A549 (cell line): ENCODE data around the gene ARMH1.

Experiments
- CEBPB ChIP-seq, 2 experiments: fragments of >200 bp in 1 of 2; sonication (Bioruptor Twin) in 1 of 2; formaldehyde crosslinking in 1 of 2; IDR thresholded peaks; 2 replicates each; pipeline ENCODE4 v1.6.1; 2012 to 2016
- EP300 ChIP-seq, 2 experiments: fragments of >200 bp; sonication (Bioruptor Twin); formaldehyde crosslinking; IDR thresholded peaks; 2 replicates in 1 of 2; 3 replicates in 1 of 2; pipeline ENCODE4 v1.6.1; 2016 to 2017
- HOXA7 ChIP-seq: fragments of 250-450 bp; sonication (Bioruptor Pico); IDR thresholded peaks from 2 replicates; pipeline ENCODE4 v1.5.0; 2020; ENCODE audit warnings: mild to moderate bottlenecking, moderate library complexity
- KDM5A ChIP-seq: fragments of 200-600 bp; sonication (generic); IDR thresholded peaks from 2 replicates; pipeline ENCODE4 v1.6.1; 2016; ENCODE audit warnings: antibody characterized with exemption, mild to moderate bottlenecking
- POLR2A ChIP-seq: IDR thresholded peaks from 2 replicates; pipeline ENCODE4 v1.6.1; 2012; ENCODE audit warnings: mild to moderate bottlenecking, low read length
- RAD21 ChIP-seq, 2 experiments: fragments of >200 bp in 1 of 2; sonication (Bioruptor Twin) in 1 of 2; formaldehyde crosslinking in 1 of 2; IDR thresholded peaks in 1 of 2; conservative IDR thresholded peaks in 1 of 2; 2 replicates in 1 of 2; 3 replicates in 1 of 2; pipeline ENCODE4 v1.6.1; 2012 to 2018; ENCODE audit warnings: inconsistent platforms in 1 of 2
- RARB ChIP-seq: fragments of 250-450 bp; sonication (Bioruptor Pico); IDR thresholded peaks from 2 replicates; pipeline ENCODE4 v1.8.0; 2021; ENCODE audit warnings: mild to moderate bottlenecking, moderate library complexity
- RFX5 ChIP-seq: fragments of 450-650 bp; IDR thresholded peaks from 2 replicates; pipeline ENCODE4 v1.7.1; 2014; ENCODE audit warnings: antibody characterized with exemption, mild to moderate bottlenecking, moderate library complexity
- TF ChIP-seq, protein P1 (sequence below): fragments of >200 bp; sonication (Bioruptor Twin); formaldehyde crosslinking; IDR thresholded peaks from 3 replicates; pipeline ENCODE4 v1.5.1; 2016
- TF ChIP-seq, protein P2 (sequence below): fragments of 200-600 bp; sonication (generic); IDR thresholded peaks from 2 replicates; pipeline ENCODE4 v1.6.1; 2016; ENCODE audit warnings: antibody characterized with exemption, mild to moderate bottlenecking, moderate library complexity

DNA sequence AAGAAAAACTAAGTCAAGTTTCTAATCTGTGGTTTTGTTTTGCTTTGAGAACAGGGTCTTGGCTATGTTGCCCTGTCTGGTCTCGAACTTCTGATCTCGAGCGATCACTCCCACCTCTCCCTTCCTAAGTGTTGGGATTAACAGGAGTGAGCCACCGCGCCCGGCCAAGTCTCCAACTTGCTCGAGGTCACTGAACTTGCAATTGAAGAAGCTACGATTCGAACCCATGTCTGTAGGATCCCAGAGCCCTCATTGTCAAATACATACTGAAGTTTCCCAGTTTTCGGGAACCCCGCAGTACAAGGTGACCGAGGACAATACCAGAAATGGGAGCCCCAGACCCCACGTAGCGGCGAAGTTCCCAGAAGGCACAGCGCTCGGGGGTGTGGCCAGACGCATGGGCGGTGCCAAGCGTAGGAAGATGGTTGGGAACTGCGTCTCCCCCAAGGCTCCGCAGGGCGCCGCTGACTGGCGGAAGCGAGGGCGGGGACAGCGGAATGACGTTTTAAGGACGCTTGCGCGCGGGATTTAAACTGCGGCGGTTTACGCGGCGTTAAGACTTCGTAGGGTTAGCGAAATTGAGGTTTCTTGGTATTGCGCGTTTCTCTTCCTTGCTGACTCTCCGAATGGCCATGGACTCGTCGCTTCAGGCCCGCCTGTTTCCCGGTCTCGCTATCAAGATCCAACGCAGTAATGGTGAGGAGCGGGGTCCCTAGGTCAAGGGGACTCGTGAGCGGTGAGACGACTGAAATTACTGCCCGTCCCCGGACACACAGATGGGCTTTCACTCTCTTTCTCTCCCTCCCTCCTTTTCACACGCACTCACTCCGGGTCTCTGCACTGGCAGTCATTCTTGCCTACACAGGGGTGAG lies 65.0 kb downstream of the ARMH1 start, which contains the start of gene KIF2C:
- TF ChIP-seq POLR2A: peak; percentile 71
- TF ChIP-seq, protein P1, sequence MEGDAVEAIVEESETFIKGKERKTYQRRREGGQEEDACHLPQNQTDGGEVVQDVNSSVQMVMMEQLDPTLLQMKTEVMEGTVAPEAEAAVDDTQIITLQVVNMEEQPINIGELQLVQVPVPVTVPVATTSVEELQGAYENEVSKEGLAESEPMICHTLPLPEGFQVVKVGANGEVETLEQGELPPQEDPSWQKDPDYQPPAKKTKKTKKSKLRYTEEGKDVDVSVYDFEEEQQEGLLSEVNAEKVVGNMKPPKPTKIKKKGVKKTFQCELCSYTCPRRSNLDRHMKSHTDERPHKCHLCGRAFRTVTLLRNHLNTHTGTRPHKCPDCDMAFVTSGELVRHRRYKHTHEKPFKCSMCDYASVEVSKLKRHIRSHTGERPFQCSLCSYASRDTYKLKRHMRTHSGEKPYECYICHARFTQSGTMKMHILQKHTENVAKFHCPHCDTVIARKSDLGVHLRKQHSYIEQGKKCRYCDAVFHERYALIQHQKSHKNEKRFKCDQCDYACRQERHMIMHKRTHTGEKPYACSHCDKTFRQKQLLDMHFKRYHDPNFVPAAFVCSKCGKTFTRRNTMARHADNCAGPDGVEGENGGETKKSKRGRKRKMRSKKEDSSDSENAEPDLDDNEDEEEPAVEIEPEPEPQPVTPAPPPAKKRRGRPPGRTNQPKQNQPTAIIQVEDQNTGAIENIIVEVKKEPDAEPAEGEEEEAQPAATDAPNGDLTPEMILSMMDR: no peak
- no peak for TF ChIP-seq RFX5
- TF ChIP-seq HOXA7 (CRISPR knock-in tag): no peak
- no peak for TF ChIP-seq RARB
- no peak for TF ChIP-seq RAD21 (conservative IDR thresholded peaks at IDR 0.05 in 1 of 2, IDR thresholded peaks at IDR 0.05 in 1 of 2)
- TF ChIP-seq CEBPB (IDR thresholded peaks at IDR 0.05): no peak
- TF ChIP-seq, protein P2, sequence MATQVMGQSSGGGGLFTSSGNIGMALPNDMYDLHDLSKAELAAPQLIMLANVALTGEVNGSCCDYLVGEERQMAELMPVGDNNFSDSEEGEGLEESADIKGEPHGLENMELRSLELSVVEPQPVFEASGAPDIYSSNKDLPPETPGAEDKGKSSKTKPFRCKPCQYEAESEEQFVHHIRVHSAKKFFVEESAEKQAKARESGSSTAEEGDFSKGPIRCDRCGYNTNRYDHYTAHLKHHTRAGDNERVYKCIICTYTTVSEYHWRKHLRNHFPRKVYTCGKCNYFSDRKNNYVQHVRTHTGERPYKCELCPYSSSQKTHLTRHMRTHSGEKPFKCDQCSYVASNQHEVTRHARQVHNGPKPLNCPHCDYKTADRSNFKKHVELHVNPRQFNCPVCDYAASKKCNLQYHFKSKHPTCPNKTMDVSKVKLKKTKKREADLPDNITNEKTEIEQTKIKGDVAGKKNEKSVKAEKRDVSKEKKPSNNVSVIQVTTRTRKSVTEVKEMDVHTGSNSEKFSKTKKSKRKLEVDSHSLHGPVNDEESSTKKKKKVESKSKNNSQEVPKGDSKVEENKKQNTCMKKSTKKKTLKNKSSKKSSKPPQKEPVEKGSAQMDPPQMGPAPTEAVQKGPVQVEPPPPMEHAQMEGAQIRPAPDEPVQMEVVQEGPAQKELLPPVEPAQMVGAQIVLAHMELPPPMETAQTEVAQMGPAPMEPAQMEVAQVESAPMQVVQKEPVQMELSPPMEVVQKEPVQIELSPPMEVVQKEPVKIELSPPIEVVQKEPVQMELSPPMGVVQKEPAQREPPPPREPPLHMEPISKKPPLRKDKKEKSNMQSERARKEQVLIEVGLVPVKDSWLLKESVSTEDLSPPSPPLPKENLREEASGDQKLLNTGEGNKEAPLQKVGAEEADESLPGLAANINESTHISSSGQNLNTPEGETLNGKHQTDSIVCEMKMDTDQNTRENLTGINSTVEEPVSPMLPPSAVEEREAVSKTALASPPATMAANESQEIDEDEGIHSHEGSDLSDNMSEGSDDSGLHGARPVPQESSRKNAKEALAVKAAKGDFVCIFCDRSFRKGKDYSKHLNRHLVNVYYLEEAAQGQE: no peak
- TF ChIP-seq KDM5A: peak; percentile 69; the same call in 1 of the 2 replicates
- TF ChIP-seq EP300 (IDR thresholded peaks at IDR 0.05): no peak
